ENCODE results near the gene UBL4B. TPM values are rescaled to one million over a fixed set of nuclear protein-coding genes. Genes with fewer than 3 reads are reported as not detected.

The UBL4B gene
- total and polyA plus RNA-seq, 2 experiments from 2014 or later = not detected

- Mint-ChIP-seq H3K4me3 (peak within 1 kb of the TSS; percentile 66), H3K27me3 (ENCODE audit: insufficient read depth, low read depth, poor library complexity) (peaks cover 35% of the 10 kb centered on the region), H3K27ac (no peak within 1 kb of the TSS), H3K36me3 (ENCODE audit: low read depth) (no peaks in the 10 kb centered on the region; the same call in 2 of the 3 replicates), H3K4me1 (peaks cover 11% of the 10 kb centered on the region), H3K9me3 (no peaks in the 10 kb centered on the region; the same call in 2 of the 3 replicates)
- Histone ChIP-seq H3F3A (replicated peaks; ENCODE audit: low read depth) (no peaks in the 10 kb centered on the region), H3K4me2 (peak within 1 kb of the TSS; percentile 89), H3K27me3 (ENCODE audit: insufficient read depth) (peaks cover 100% of the 10 kb centered on the region), H3K79me2 (replicated peaks; ENCODE audit: insufficient read depth) (no peaks in the 10 kb centered on the region), H4K20me1 (replicated peaks; ENCODE audit: insufficient read depth) (peaks cover 13% of the 10 kb centered on the region; the same call in 1 of the 2 replicates), H3K4me1 (ENCODE audit: insufficient read depth) (peaks cover 8% of the 10 kb centered on the region; the same call in 1 of the 2 replicates), H2AFZ (peak within 1 kb of the TSS; percentile 94), H3K27ac (ENCODE audit: low read depth) (no peak within 1 kb of the TSS), H3K36me3 (ENCODE audit: insufficient read depth) (no peaks in the 10 kb centered on the region), H3K4me3 (peak within 1 kb of the TSS; percentile 68), H3K9me2 (ENCODE audit: insufficient read depth) (no peaks in the 10 kb centered on the region)
- no peak for TF ChIP-seq ZNF114 (CRISPR knock-in tag; IDR thresholded peaks at IDR 0.05)
- TF ChIP-seq ETS1 (IDR thresholded peaks at IDR 0.05) = no peak
- TF ChIP-seq CREB1 (CRISPR knock-in tag; IDR thresholded peaks at IDR 0.05; ENCODE audit: low read depth) = peak; percentile 62
- no peak for TF ChIP-seq NANOG (IDR thresholded peaks at IDR 0.05; ENCODE audit: borderline replicate concordance)
- ATAC-seq = peak; percentile 83
- DNase-seq (ENCODE audit: low spot score) = peak; percentile 75
Measured at GRCh38 chr1:110150330-110151174, 38.3 kb downstream of the UBL4B start, which contains the start of gene SLC6A17. TSS of gene SLC6A17 (plus strand) at chr1:110150494. CDS start at chr1:110166930, 16,436 bp downstream.

GRCh38 chr1:110151175-110151669 is 39.0 kb downstream of the UBL4B start:
- H2AFZ ChIP-seq = peak overlapping the region; percentile 94
- TF ChIP-seq CTCF (conservative IDR thresholded peaks at IDR 0.05; ENCODE audit: low read depth in 2 of 2) = peak in 1 of 2 experiments; percentile 18; a peak in 1 of 4 replicates
- TF ChIP-seq JUNB (IDR thresholded peaks at IDR 0.05; ENCODE audit: unreplicated experiment) = no peak
- no peak for TF ChIP-seq STAT1 (IDR thresholded peaks at IDR 0.05; ENCODE audit: unreplicated experiment)
- TF ChIP-seq EZH2 (IDR thresholded peaks at IDR 0.05; ENCODE audit: low read depth, unreplicated experiment) = peak; percentile 43
- H3K4me3 Mint-ChIP-seq = peak overlapping the region; percentile 55
- H3K4me2 ChIP-seq = peak overlapping the region; percentile 89
- no peaks in the 10 kb centered on the region for H3K79me2 ChIP-seq (replicated peaks; ENCODE audit: insufficient read depth)
- no peaks in the 10 kb centered on the region; the same call in 2 of the 3 replicates for H3K36me3 Mint-ChIP-seq (ENCODE audit: low read depth)
- peaks cover 35% of the 10 kb centered on the region for H3K27me3 Mint-ChIP-seq (ENCODE audit: insufficient read depth, low read depth, poor library complexity)
- no peaks in the 10 kb centered on the region for H3K36me3 ChIP-seq (ENCODE audit: insufficient read depth)
- ATAC-seq (peak; percentile 49), DNase-seq (ENCODE audit: low spot score) (peak; percentile 30)
- H3F3A ChIP-seq (replicated peaks; ENCODE audit: low read depth) = no peaks in the 10 kb centered on the region
- peak overlapping the region; percentile 68 for H3K4me3 ChIP-seq
- H3K27ac Mint-ChIP-seq = no peak overlapping the region
- H4K20me1 ChIP-seq (replicated peaks; ENCODE audit: insufficient read depth) = peaks cover 13% of the 10 kb centered on the region; the same call in 1 of the 2 replicates
- H3K27me3 ChIP-seq (ENCODE audit: insufficient read depth) = peaks cover 96% of the 10 kb centered on the region
- H3K4me1 Mint-ChIP-seq = peaks cover 11% of the 10 kb centered on the region
- no peaks in the 10 kb centered on the region; the same call in 2 of the 3 replicates for H3K9me3 Mint-ChIP-seq
- H3K9me2 ChIP-seq (ENCODE audit: insufficient read depth) = no peaks in the 10 kb centered on the region
- H3K4me1 ChIP-seq (ENCODE audit: insufficient read depth) = peaks cover 8% of the 10 kb centered on the region; the same call in 1 of the 2 replicates
- H3K27ac ChIP-seq (ENCODE audit: low read depth) = no peak overlapping the region
